HepG2 (cell line): ENCODE measurements around the gene ATPAF2. TPM values are rescaled to one million over a fixed set of nuclear protein-coding genes. Genes with fewer than 3 reads are reported as not detected.
A peak's percentile ranks its signal among the peaks of the same experiment; 100 is the strongest.

Experiments
- BCL3 ChIP-seq: sonication (generic); formaldehyde crosslinking; IDR thresholded peaks from 2 replicates; pipeline ENCODE4 v1.5.1; 2020; ENCODE audit warnings: mild to moderate bottlenecking, missing genetic modification reagents, moderate library complexity
- CBX5 ChIP-seq: sonication (generic); formaldehyde crosslinking; IDR thresholded peaks from 2 replicates; pipeline ENCODE4 v1.4.0; 2020; ENCODE audit warnings: missing genetic modification reagents, borderline replicate concordance
- ETV5 ChIP-seq: IDR thresholded peaks from 2 replicates; pipeline ENCODE4 v1.6.1; 2018; ENCODE audit warnings: missing biosample characterization, missing genetic modification reagents, inconsistent platforms, borderline replicate concordance
- ETV6 ChIP-seq: sonication (generic); formaldehyde crosslinking; conservative IDR thresholded peaks from 2 replicates; pipeline ENCODE4 v1.4.0; 2020; ENCODE audit warnings: missing genetic modification reagents
- GABPB1 ChIP-seq: IDR thresholded peaks from 2 replicates; pipeline ENCODE4 v1.6.1; 2016; ENCODE audit warnings: mild to moderate bottlenecking, missing genetic modification reagents, moderate library complexity, missing compliant biosample characterization
- HHEX ChIP-seq: IDR thresholded peaks from 2 replicates; pipeline ENCODE4 v1.6.1; 2016; ENCODE audit warnings: control low read depth
- HNF4A ChIP-seq: sonication (generic); formaldehyde crosslinking; IDR thresholded peaks from 2 replicates; pipeline ENCODE4 v1.4.0; 2020; ENCODE audit warnings: missing genetic modification reagents
- REPIN1 ChIP-seq: sonication (generic); formaldehyde crosslinking; IDR thresholded peaks from 2 replicates; pipeline ENCODE4 v1.8.0; 2022; ENCODE audit warnings: missing genetic modification reagents, low read depth, mild to moderate bottlenecking, borderline replicate concordance
- SIN3A ChIP-seq: IDR thresholded peaks from 2 replicates; pipeline ENCODE4 v1.6.1; 2011; ENCODE audit warnings: low read depth, mild to moderate bottlenecking, control low read depth, low read length, borderline replicate concordance
- SP140L ChIP-seq: sonication (generic); formaldehyde crosslinking; IDR thresholded peaks from 2 replicates; pipeline ENCODE4 v1.4.0; 2020; ENCODE audit warnings: missing genetic modification reagents, borderline replicate concordance
- ZBTB8A ChIP-seq: sonication (generic); formaldehyde crosslinking; IDR thresholded peaks from 2 replicates; pipeline ENCODE4 v1.4.0; 2020; ENCODE audit warnings: mild to moderate bottlenecking, low read depth, missing genetic modification reagents, borderline replicate concordance
- ZKSCAN1 ChIP-seq: fragments of 150-350 bp; IDR thresholded peaks from 2 replicates; pipeline ENCODE4 v1.6.1; 2014; ENCODE audit warnings: low read length
- ZNF44 ChIP-seq: sonication (generic); formaldehyde crosslinking; IDR thresholded peaks from 2 replicates; pipeline ENCODE4 v1.5.1; 2020; ENCODE audit warnings: mild to moderate bottlenecking, missing genetic modification reagents
- ZNF580 ChIP-seq: IDR thresholded peaks from 2 replicates; pipeline ENCODE4 v1.6.1; 2016; ENCODE audit warnings: low read depth, borderline replicate concordance
- ZNF597 ChIP-seq: sonication (generic); formaldehyde crosslinking; IDR thresholded peaks from 2 replicates; pipeline ENCODE4 v1.5.0; 2020; ENCODE audit warnings: missing genetic modification reagents
- ZNF720 ChIP-seq: sonication (generic); formaldehyde crosslinking; IDR thresholded peaks from 2 replicates; pipeline ENCODE4 v1.4.0; 2020; ENCODE audit warnings: missing genetic modification reagents
- polyA plus RNA-seq, 8 experiments: library from polyadenylated mRNA; depleted of rRNA in 3 of 8; stranded (reverse) in 7 of 8; unstranded in 1 of 8; fragments of >200 nt; fragmentation: Illumina TruSeq in 4 of 8; extraction: Trizol in 4 of 8; gene quantifications; 2 replicates each; pipeline versions ENCODE4 v1.2.1 to v1.2.3, GENCODE V29; 2011 to 2016; ENCODE audit warnings: low read depth in 4 of 8, missing spikeins in 1 of 8, mixed read lengths in 1 of 8; ENCODE audit not compliant: insufficient read depth in 1 of 8
- total RNA-seq, 5 experiments: library from RNA; depleted of rRNA; stranded (reverse); fragments of >200 nt; fragmentation: Illumina TruSeq; extraction: Trizol; gene quantifications; 2 replicates each; pipeline ENCODE4 v1.2.3, GENCODE V29; 2016; ENCODE audit warnings: low read depth in 1 of 5
- TF ChIP-seq, protein P1 (sequence below): sonication (generic); formaldehyde crosslinking; IDR thresholded peaks from 2 replicates; pipeline ENCODE4 v1.8.0; 2023; ENCODE audit warnings: mild to moderate bottlenecking, missing genetic modification reagents
- TF ChIP-seq, protein P2 (sequence below): sonication (generic); formaldehyde crosslinking; IDR thresholded peaks from 2 replicates; pipeline ENCODE4 v1.8.1; 2023; ENCODE audit warnings: mild to moderate bottlenecking, moderate library complexity, missing genetic modification reagents
- TF ChIP-seq, protein P3 (sequence below): sonication (generic); formaldehyde crosslinking; IDR thresholded peaks from 2 replicates; pipeline ENCODE4 v1.4.0; 2020; ENCODE audit warnings: missing genetic modification reagents, borderline replicate concordance

Gene ATPAF2
- total and polyA plus RNA-seq, 2 of the 13 experiments (the other 11 are each of a cell fraction or from before 2014, with no cell fraction given): 15.0 to 16.5 TPM

DNA sequence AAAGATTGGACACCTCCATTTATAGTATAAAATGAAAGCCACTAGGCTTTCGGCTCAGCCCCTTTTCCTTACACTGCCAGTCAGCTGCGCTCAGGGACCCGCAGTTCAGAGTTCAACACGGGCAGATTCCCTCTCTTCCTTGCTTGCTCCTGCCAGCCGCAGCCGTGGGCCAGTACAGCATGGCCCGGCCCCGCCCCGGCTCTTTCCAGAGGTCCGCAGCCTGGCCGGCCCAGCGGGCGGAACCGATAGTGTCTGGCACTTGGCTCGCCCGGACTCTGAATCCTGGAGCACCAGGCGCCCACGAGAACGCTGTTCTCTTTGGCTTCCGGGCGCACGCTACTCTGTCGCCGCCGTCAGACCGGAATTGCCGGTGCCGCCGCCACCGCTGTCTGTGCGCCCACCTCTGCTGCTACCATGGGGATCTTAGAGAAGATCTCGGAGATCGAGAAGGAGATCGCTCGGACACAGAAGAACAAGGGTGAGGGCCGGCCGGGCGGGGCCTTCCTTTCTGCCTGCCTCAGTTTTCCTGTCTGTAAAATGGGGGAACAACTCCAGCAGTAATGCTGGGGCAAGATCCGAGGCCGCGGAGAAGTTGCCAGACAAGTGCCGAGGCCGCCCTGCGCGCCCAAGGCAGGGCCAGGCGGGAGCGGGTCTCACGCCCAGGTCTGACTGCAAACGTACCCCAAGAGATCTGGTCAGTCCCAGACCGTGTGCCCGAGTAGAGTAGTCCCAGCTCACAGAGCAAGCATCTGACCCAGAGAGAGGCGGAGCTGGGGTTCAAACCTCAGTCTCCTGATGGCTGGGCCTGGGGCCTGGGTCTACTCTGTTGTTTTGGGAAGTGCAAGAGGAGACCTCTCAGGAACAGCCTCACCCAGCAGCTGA, 48.9 kb upstream of the ATPAF2 start, which contains the start of gene DRG2 (continued):
- TF ChIP-seq SP140L (CRISPR knock-in tag) (no peak), ETV6 (CRISPR knock-in tag) (no peak; the same call in none of the 2 replicates), ZNF597 (CRISPR knock-in tag) (no peak), HNF4A (peak; percentile 95), GABPB1 (CRISPR knock-in tag) (peak; percentile 99), ZKSCAN1 (peak; percentile 76), SIN3A (peak; percentile 90; the same call in 1 of the 2 replicates), REPIN1 (CRISPR knock-in tag) (peak; percentile 99), ZNF720 (CRISPR knock-in tag) (peak; percentile 57; the same call in 1 of the 2 replicates), BCL3 (peak; percentile 60), HHEX (CRISPR knock-in tag) (0 out of 2 replicates have a peak, but pooled peaks have one; percentile 14), ZNF580 (CRISPR knock-in tag) (peak; percentile 96), ZBTB8A (CRISPR knock-in tag) (no peak; the same call in 1 of the 2 replicates), ZNF44 (CRISPR knock-in tag) (peak; percentile 84; the same call in 1 of the 2 replicates), CBX5 (CRISPR knock-in tag) (peak; percentile 96; the same call in 1 of the 2 replicates), ETV5 (CRISPR knock-in tag) (peak; percentile 88)
- TF ChIP-seq, protein P1, sequence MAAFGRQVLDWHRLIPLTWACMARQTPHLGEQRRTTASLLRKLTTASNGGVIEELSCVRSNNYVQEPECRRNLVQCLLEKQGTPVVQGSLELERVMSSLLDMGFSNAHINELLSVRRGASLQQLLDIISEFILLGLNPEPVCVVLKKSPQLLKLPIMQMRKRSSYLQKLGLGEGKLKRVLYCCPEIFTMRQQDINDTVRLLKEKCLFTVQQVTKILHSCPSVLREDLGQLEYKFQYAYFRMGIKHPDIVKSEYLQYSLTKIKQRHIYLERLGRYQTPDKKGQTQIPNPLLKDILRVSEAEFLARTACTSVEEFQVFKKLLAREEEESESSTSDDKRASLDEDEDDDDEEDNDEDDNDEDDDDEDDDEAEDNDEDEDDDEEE (CRISPR knock-in tag): no peak
- TF ChIP-seq, protein P2, sequence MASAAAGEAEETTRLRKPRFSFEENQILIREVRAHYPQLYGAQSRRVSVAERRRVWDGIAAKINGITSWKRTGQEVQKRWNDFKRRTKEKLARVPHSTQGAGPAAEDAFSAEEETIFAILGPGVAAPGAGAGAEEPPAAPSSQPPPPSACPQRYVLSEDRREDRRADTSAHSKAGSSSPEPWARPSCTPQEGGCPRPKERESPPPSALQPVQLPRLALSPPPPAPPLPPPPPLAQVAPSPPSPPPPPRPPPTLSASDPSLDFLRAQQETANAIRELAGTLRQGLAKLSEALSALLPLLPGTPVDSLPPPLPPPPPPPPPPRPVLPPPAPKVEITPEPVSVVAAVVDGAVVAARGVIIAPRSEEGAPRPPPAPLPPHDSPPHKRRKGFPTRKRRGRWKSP (CRISPR knock-in tag): peak; percentile 93
- TF ChIP-seq, protein P3, sequence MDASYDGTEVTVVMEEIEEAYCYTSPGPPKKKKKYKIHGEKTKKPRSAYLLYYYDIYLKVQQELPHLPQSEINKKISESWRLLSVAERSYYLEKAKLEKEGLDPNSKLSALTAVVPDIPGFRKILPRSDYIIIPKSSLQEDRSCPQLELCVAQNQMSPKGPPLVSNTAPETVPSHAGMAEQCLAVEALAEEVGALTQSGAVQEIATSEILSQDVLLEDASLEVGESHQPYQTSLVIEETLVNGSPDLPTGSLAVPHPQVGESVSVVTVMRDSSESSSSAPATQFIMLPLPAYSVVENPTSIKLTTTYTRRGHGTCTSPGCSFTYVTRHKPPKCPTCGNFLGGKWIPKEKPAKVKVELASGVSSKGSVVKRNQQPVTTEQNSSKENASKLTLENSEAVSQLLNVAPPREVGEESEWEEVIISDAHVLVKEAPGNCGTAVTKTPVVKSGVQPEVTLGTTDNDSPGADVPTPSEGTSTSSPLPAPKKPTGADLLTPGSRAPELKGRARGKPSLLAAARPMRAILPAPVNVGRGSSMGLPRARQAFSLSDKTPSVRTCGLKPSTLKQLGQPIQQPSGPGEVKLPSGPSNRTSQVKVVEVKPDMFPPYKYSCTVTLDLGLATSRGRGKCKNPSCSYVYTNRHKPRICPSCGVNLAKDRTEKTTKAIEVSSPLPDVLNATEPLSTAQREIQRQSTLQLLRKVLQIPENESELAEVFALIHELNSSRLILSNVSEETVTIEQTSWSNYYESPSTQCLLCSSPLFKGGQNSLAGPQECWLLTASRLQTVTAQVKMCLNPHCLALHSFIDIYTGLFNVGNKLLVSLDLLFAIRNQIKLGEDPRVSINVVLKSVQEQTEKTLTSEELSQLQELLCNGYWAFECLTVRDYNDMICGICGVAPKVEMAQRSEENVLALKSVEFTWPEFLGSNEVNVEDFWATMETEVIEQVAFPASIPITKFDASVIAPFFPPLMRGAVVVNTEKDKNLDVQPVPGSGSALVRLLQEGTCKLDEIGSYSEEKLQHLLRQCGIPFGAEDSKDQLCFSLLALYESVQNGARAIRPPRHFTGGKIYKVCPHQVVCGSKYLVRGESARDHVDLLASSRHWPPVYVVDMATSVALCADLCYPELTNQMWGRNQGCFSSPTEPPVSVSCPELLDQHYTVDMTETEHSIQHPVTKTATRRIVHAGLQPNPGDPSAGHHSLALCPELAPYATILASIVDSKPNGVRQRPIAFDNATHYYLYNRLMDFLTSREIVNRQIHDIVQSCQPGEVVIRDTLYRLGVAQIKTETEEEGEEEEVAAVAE (CRISPR knock-in tag): peak; percentile 92; the same call in 1 of the 2 replicates
